ENCODE results near the gene RXRA.

GRCh38 chr9:134482226-134482625, 156.0 kb downstream of the RXRA start:
- TF ChIP-seq CTCF (IDR thresholded peaks at IDR 0.05; ENCODE audit: extremely low read depth in 1 of 2, insufficient read depth in 1 of 2, low read depth in 1 of 2, low read length in 2 of 2) (no peak), MAX (IDR thresholded peaks at IDR 0.05; ENCODE audit: insufficient read depth, insufficient read length) (no peak), POLR2A (IDR thresholded peaks at IDR 0.05; ENCODE audit: low read depth, low read length) (no peak), EZH2 (IDR thresholded peaks at IDR 0.05; ENCODE audit: borderline replicate concordance, low read depth, low read length, severe bottlenecking) (no peak), POLR2AphosphoS5 (IDR thresholded peaks at IDR 0.05; ENCODE audit: insufficient read depth, low read depth, low read length) (no peak), GATA2 (IDR thresholded peaks at IDR 0.05; ENCODE audit: insufficient read depth, insufficient read length, low read depth, low read length) (no peak), FOS (IDR thresholded peaks at IDR 0.05; ENCODE audit: borderline replicate concordance, insufficient read depth, low read length) (no peak), MYC (IDR thresholded peaks at IDR 0.05; ENCODE audit: low read depth, low read length) (no peak)

Measured in endothelial cell of umbilical vein (primary cell).